DOHH2 (cell line): ENCODE measurements around the gene AP4E1.

Experiments used
- CTCF ChIP-seq: fragments of 200-600 bp; sonication (generic); IDR thresholded peaks from one replicate; pipeline ENCODE4 v1.5.1; 2014; ENCODE audit warnings: antibody characterized with exemption, mild to moderate bottlenecking, low read depth, low read length; ENCODE audit not compliant: poor library complexity, severe bottlenecking
- EZH2phosphoT487 ChIP-seq: fragments of 200-600 bp; sonication (generic); IDR thresholded peaks from 2 replicates; pipeline ENCODE4 v1.6.1; 2017; ENCODE audit warnings: borderline replicate concordance, mild to moderate bottlenecking, antibody characterized with exemption, low read length, moderate library complexity, mixed read lengths

- TF ChIP-seq CTCF, result no peak
- no peak for TF ChIP-seq EZH2phosphoT487
Observed at GRCh38 chr15:50911621-50912020, 3.1 kb downstream of the AP4E1 start.
